Body of pancreas (tissue), 4 donors: ENCODE results near the gene TRAF1.

Experiments
- POLR2A ChIP-seq, 3 donors: fragments of 450-650 bp; IDR thresholded peaks; one replicate each; pipeline ENCODE4 v1.6.1; 2016; ENCODE audit warnings: antibody characterized with exemption in 3 of 3, mild to moderate bottlenecking in 2 of 3
- TF ChIP-seq, protein P1 (sequence below), 7 experiments: fragments of 450-650 bp in 4 of 7; fragments of 200-600 bp in 3 of 7; sonication (generic) in 3 of 7; IDR thresholded peaks; one replicate each; pipeline ENCODE4 v1.5.1; 2016 to 2019; ENCODE audit warnings: antibody characterized with exemption in 7 of 7

DNA sequence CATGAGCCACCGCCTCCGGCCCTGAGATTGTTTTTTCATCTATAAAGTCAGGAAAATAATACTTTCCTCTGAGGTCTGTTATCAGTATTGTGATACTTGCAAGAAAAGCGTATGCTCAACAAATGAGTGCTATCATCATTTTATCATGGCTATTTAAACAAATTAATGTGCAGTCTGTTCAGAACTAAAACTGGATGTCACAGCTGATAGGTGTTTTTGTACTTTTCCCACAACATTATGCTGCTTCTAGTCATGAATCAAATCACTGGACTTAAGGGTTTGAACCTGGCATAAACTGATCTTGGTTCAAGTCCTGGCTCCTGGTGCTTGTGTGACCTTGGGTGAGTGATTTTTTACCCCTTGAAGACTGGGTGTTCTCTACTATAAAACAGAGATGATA is 28.2 kb downstream of the TRAF1 start:
- TF ChIP-seq, protein P1, sequence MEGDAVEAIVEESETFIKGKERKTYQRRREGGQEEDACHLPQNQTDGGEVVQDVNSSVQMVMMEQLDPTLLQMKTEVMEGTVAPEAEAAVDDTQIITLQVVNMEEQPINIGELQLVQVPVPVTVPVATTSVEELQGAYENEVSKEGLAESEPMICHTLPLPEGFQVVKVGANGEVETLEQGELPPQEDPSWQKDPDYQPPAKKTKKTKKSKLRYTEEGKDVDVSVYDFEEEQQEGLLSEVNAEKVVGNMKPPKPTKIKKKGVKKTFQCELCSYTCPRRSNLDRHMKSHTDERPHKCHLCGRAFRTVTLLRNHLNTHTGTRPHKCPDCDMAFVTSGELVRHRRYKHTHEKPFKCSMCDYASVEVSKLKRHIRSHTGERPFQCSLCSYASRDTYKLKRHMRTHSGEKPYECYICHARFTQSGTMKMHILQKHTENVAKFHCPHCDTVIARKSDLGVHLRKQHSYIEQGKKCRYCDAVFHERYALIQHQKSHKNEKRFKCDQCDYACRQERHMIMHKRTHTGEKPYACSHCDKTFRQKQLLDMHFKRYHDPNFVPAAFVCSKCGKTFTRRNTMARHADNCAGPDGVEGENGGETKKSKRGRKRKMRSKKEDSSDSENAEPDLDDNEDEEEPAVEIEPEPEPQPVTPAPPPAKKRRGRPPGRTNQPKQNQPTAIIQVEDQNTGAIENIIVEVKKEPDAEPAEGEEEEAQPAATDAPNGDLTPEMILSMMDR (IDR thresholded peaks at IDR 0.05), result no peak
- no peak for TF ChIP-seq POLR2A (IDR thresholded peaks at IDR 0.05)
